Coronary artery (tissue), 2 donors: Measurements from ENCODE around the gene MTX3.

Source experiments
- DNase-seq: peaks from one replicate; pipeline ENCODE4 v3.0.0-alpha.2; 2017; ENCODE audit warnings: low spot score
- H3K27ac ChIP-seq, 2 donors: fragments of 200-600 bp; sonication (generic); one replicate each; pipeline ENCODE4 v1.5.1; 2016 to 2019
- H3K4me3 ChIP-seq: fragments of 200-600 bp; sonication (generic); 2 replicates; pipeline ENCODE4 v1.5.1; 2016; ENCODE audit warnings: mild to moderate bottlenecking, moderate library complexity
- TF ChIP-seq, protein P1 (sequence below): fragments of 200-600 bp; sonication (generic); IDR thresholded peaks from one replicate; pipeline ENCODE4 v1.5.1; 2019; ENCODE audit warnings: antibody characterized with exemption

MTX3 gene

DNA sequence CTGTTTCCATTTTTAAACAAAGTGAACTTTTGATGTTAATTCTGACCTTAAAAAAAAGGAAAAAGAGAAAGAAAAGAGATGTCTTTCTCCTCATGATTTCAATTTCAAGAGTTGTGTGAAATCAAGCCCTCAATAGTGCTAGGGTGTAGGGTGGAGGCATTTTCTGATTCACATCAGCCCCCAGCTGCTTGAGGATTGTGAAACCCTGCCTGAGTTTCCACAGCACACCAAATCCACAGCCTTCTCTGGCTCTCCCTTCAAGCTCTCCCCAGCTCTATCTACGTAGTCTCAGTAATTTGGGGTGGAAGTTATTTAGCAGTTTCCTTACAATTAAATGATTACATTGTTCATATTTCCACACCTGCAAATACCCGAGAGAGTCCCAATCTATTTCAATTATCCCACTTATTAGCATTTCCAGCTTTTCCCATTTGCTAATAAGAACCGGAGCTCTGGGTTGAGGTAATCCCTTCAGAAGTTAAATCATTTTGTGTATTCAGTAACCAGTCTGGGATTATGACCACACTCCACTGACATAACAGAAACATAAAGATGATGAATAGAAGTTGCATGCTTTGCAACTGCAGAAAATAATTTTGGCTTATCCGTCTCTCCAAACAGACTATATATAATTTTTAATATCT lies 54.9 kb downstream of the MTX3 start:
- TF ChIP-seq, protein P1, sequence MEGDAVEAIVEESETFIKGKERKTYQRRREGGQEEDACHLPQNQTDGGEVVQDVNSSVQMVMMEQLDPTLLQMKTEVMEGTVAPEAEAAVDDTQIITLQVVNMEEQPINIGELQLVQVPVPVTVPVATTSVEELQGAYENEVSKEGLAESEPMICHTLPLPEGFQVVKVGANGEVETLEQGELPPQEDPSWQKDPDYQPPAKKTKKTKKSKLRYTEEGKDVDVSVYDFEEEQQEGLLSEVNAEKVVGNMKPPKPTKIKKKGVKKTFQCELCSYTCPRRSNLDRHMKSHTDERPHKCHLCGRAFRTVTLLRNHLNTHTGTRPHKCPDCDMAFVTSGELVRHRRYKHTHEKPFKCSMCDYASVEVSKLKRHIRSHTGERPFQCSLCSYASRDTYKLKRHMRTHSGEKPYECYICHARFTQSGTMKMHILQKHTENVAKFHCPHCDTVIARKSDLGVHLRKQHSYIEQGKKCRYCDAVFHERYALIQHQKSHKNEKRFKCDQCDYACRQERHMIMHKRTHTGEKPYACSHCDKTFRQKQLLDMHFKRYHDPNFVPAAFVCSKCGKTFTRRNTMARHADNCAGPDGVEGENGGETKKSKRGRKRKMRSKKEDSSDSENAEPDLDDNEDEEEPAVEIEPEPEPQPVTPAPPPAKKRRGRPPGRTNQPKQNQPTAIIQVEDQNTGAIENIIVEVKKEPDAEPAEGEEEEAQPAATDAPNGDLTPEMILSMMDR: no peak
- DNase-seq: no peak
- no peak overlapping the region for H3K27ac ChIP-seq
- no peak overlapping the region for H3K4me3 ChIP-seq

DNA sequence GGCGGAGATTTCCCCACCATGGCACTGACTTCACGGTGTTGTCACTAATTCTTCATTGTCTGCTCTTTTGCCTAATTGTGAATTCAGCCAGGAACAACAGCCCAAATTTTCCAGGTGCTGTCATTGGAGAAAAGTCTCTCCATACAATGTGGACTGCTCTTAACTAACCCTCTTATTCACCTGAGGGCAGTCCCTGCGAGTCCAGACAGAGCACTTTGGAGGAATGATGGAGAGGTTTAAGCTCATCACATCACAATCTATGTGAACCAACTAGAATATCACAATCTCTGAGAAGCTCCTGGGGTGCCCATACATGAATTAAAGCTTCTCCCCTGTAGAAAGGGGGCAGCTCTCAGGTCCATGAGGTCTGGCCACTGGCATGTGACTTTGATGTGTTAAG lies 56.4 kb downstream of the MTX3 start:
- no peak for DNase-seq
- no peak overlapping the region for H3K4me3 ChIP-seq
- no peak overlapping the region for H3K27ac ChIP-seq
- TF ChIP-seq, protein P1: no peak

DNA sequence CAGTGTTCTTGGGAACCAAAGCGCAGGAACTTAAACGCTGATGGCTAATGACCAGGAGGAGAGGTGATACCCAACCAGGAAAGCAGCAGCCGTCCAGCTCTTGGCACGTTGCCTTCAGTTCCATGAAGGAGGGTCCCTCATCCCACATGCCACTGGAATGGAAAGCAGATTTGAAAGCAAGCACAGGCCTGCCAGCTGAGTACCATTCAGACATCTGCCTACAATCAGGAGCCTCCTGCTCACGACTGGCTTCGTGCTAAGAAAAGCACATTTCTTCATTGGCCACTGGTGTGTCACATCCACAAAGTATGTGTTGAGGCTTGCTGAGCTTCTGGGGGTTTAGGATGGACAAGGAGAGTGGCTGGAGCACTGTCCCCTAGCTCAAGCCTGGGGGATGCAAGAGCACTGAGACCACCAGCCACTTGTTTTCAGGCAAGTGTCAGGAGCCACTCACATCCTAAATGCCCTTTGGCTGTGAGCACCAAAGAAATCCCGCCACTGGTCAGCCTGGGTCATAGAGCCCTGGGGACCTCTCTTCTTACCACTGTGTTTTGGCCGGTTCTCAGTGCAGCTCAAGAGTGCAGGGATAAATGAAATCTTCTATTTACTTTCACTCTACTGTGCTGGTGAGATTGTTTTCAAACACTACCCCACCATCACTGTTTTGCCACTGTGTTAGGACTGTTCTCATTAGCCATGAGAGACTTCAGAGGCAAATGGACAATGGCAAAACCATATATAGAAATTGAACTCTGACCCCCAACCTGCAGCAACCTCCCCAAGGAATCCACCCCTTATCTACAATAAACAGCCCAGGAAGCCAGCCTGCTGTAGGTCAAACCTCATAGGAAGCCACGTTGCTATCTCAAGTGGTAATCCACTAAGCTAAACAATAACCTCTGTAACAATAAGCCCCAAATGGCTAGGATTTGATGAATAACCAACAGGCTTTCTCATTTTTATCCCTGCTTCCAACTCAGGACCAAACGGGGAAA lies 58.3 kb downstream of the MTX3 start:
- Histone ChIP-seq H3K4me3 (no peak overlapping the region), H3K27ac (no peak overlapping the region)
- no peak for DNase-seq
- TF ChIP-seq, protein P1: no peak

DNA sequence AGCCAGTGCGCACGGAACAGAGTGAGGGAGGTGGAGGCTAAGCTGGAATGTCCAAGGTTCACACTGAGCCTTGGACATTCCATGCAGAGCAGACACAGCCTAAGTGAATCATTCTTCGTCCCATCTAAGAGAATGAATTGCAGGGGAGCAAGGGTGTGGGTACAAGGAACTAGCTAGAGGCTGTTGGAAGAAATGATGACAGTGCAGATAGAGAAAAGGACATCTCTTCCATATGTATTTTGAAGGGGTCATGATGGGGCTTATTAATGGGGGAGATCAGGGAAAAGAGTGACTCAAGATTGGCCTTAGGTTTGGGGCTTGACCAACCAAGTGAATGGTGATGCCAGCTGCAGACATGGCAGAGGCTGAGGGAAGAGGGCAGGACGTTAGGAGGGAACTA lies 59.2 kb downstream of the MTX3 start:
- no peak overlapping the region for H3K27ac ChIP-seq
- TF ChIP-seq, protein P1: no peak
- DNase-seq: no peak
- H3K4me3 ChIP-seq: no peak overlapping the region

DNA sequence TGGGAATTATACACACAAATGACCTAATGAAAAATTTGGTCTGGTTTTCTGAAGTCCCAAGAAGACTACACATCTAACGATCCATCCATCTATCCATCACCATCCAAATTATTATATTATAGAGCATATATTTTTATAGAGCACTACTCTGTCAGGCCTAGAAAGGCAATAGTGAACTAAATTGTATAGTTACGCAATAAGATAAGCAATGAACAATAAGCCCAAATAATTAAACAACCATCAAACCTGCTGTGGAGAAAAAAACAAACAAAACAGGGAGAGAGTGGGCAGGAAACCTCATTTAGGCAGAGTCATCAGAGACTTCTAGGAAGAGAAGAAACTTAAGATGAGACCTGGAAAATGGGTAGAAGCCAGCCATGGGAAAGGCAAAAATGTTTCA lies 59.7 kb downstream of the MTX3 start:
- H3K4me3 ChIP-seq: no peak overlapping the region
- no peak overlapping the region for H3K27ac ChIP-seq
- no peak for DNase-seq
- TF ChIP-seq, protein P1: no peak

DNA sequence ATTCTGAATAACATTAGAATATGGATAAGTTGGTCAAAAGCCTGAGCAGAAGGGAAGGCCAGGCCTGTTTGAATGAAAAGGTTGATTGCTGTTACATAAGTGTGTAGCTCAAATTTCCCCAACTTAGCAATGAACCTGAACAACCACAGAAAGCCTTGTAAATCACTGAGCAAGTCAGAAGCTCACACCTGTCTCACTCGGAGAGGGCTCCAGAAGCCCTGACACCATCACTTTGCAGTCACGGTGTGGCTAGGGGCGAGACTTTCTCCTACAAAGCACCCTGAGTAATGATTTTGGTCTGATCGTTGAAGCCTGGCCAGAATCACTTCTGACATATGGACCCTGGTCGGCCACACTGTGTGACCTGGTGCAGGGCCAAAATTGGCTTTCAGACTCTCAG lies 62.0 kb downstream of the MTX3 start:
- Histone ChIP-seq H3K27ac (no peak overlapping the region), H3K4me3 (no peak overlapping the region)
- TF ChIP-seq, protein P1: no peak
- no peak for DNase-seq
